Measurements from ENCODE around the gene GALNT10. TPM values are rescaled to one million over a fixed set of nuclear protein-coding genes. Genes with fewer than 3 reads are reported as not detected.

Gene GALNT10
- total and polyA plus RNA-seq, 10 of the 15 experiments (the other 5 are each of a cell fraction or from before 2014, with no cell fraction given): 3.9 to 35.4 (median 15.5) TPM

DNA sequence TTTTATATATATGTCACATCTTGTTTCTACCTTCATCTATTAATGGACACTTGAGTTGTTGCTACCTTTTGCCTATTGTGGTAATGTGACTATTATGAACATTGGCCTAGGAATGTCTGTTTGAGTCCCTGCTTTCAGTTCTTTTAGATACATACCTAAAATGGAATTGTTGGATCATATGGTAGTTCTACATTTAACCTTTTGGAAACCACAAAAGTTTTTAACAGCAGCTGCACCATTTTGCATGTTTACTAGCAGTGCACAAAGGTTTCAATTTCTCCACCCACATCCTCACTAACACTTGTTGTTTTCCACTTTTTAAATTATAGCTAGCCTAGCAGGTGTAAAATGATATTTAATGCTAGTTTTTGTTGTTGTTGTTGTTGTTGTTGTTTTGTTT lies 88.4 kb downstream of the GALNT10 start (continued):
- TF ChIP-seq, protein P1, sequence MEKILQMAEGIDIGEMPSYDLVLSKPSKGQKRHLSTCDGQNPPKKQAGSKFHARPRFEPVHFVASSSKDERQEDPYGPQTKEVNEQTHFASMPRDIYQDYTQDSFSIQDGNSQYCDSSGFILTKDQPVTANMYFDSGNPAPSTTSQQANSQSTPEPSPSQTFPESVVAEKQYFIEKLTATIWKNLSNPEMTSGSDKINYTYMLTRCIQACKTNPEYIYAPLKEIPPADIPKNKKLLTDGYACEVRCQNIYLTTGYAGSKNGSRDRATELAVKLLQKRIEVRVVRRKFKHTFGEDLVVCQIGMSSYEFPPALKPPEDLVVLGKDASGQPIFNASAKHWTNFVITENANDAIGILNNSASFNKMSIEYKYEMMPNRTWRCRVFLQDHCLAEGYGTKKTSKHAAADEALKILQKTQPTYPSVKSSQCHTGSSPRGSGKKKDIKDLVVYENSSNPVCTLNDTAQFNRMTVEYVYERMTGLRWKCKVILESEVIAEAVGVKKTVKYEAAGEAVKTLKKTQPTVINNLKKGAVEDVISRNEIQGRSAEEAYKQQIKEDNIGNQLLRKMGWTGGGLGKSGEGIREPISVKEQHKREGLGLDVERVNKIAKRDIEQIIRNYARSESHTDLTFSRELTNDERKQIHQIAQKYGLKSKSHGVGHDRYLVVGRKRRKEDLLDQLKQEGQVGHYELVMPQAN (conservative IDR thresholded peaks at IDR 0.05): no peak
- TF ChIP-seq JUND (IDR thresholded peaks at IDR 0.05; ENCODE audit: low read depth, low read length) (no peak), RBBP5 (conservative IDR thresholded peaks at IDR 0.05) (no peak), NFIC (IDR thresholded peaks at IDR 0.05; ENCODE audit: low read depth, low read length) (peak; percentile 36; the same call in 1 of the 2 replicates), MEF2A (IDR thresholded peaks at IDR 0.05; ENCODE audit: insufficient read depth, low read depth, low read length) (peak; percentile 64; the same call in 1 of the 2 replicates), NR2C1 (IDR thresholded peaks at IDR 0.05) (no peak), MXI1 (IDR thresholded peaks at IDR 0.05; ENCODE audit: low read depth, low read length) (no peak), POLR2AphosphoS5 (IDR thresholded peaks at IDR 0.05; ENCODE audit: low read length) (no peak), MEF2B (IDR thresholded peaks at IDR 0.05; ENCODE audit: partially characterized antibody, poor library complexity, severe bottlenecking) (peak; percentile 63), POLR2A (IDR thresholded peaks at IDR 0.05; ENCODE audit: low read depth, low read length) (no peak), BMI1 (IDR thresholded peaks at IDR 0.05; ENCODE audit: borderline replicate concordance) (no peak), ZNF274 (IDR thresholded peaks at IDR 0.05; ENCODE audit: insufficient read depth, insufficient read length) (no peak), POU2F2 (IDR thresholded peaks at IDR 0.05; ENCODE audit: borderline replicate concordance, low read depth, low read length) (0 out of 3 replicates have a peak, but pooled peaks have one; percentile 34), ZSCAN29 (IDR thresholded peaks at IDR 0.05) (no peak), SP1 (IDR thresholded peaks at IDR 0.05; ENCODE audit: low read depth, low read length) (no peak), SRF (IDR thresholded peaks at IDR 0.05; ENCODE audit: low read depth in 2 of 2, low read length in 2 of 2) (peak in 1 of 2 experiments; percentile 58; a peak in 2 of 4 replicates), CHD1 (IDR thresholded peaks at IDR 0.05; ENCODE audit: low read depth, low read length) (no peak), NFXL1 (IDR thresholded peaks at IDR 0.05; ENCODE audit: borderline replicate concordance) (no peak), HDAC2 (IDR thresholded peaks at IDR 0.05) (no peak), EP300 (IDR thresholded peaks at IDR 0.05; ENCODE audit: borderline replicate concordance in 1 of 2, control insufficient read depth in 1 of 2, low read depth in 2 of 2, low read length in 2 of 2) (0 out of 4 replicates have a peak, but pooled peaks of 1 of the 2 experiments have one; percentile 18), RAD51 (IDR thresholded peaks at IDR 0.05) (no peak), FOXM1 (IDR thresholded peaks at IDR 0.05; ENCODE audit: low read depth, low read length) (0 out of 2 replicates have a peak, but pooled peaks have one; percentile 39), SMC3 (IDR thresholded peaks at IDR 0.05; ENCODE audit: borderline replicate concordance, low read length) (no peak)
- TF ChIP-seq, protein P2, sequence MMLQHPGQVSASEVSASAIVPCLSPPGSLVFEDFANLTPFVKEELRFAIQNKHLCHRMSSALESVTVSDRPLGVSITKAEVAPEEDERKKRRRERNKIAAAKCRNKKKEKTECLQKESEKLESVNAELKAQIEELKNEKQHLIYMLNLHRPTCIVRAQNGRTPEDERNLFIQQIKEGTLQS (IDR thresholded peaks at IDR 0.05; ENCODE audit: borderline replicate concordance, extremely low read depth, low read depth, low read length): no peak
- TF ChIP-seq, protein P3, sequence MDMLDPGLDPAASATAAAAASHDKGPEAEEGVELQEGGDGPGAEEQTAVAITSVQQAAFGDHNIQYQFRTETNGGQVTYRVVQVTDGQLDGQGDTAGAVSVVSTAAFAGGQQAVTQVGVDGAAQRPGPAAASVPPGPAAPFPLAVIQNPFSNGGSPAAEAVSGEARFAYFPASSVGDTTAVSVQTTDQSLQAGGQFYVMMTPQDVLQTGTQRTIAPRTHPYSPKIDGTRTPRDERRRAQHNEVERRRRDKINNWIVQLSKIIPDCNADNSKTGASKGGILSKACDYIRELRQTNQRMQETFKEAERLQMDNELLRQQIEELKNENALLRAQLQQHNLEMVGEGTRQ (IDR thresholded peaks at IDR 0.05; ENCODE audit: borderline replicate concordance, low read depth, low read length): no peak
- TF ChIP-seq, protein P4, sequence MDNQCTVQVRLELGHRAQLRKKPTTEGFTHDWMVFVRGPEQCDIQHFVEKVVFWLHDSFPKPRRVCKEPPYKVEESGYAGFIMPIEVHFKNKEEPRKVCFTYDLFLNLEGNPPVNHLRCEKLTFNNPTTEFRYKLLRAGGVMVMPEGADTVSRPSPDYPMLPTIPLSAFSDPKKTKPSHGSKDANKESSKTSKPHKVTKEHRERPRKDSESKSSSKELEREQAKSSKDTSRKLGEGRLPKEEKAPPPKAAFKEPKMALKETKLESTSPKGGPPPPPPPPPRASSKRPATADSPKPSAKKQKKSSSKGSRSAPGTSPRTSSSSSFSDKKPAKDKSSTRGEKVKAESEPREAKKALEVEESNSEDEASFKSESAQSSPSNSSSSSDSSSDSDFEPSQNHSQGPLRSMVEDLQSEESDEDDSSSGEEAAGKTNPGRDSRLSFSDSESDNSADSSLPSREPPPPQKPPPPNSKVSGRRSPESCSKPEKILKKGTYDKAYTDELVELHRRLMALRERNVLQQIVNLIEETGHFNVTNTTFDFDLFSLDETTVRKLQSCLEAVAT (IDR thresholded peaks at IDR 0.05): no peak
- TF ChIP-seq, protein P5, sequence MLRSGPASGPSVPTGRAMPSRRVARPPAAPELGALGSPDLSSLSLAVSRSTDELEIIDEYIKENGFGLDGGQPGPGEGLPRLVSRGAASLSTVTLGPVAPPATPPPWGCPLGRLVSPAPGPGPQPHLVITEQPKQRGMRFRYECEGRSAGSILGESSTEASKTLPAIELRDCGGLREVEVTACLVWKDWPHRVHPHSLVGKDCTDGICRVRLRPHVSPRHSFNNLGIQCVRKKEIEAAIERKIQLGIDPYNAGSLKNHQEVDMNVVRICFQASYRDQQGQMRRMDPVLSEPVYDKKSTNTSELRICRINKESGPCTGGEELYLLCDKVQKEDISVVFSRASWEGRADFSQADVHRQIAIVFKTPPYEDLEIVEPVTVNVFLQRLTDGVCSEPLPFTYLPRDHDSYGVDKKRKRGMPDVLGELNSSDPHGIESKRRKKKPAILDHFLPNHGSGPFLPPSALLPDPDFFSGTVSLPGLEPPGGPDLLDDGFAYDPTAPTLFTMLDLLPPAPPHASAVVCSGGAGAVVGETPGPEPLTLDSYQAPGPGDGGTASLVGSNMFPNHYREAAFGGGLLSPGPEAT (IDR thresholded peaks at IDR 0.05; ENCODE audit: low read depth): 0 out of 2 replicates have a peak, but pooled peaks have one; percentile 41
